Hepatocyte (in vitro differentiated cells): ENCODE data around the gene STK32B.

Source experiments
- CTCF ChIP-seq: fragments of 200-600 bp; sonication (generic); IDR thresholded peaks from 2 replicates; pipeline ENCODE4 v1.5.1; 2016; ENCODE audit warnings: antibody characterized with exemption, mild to moderate bottlenecking; ENCODE audit not compliant: poor library complexity
- EZH2 ChIP-seq: fragments of 200-600 bp; sonication (generic); IDR thresholded peaks from 2 replicates; pipeline ENCODE4 v1.6.1; 2016; ENCODE audit warnings: antibody characterized with exemption, mild to moderate bottlenecking, borderline replicate concordance
- EZH2phosphoT487 ChIP-seq: fragments of 200-600 bp; sonication (generic); IDR thresholded peaks from one replicate; pipeline ENCODE4 v1.6.1; 2018; ENCODE audit warnings: antibody characterized with exemption, mild to moderate bottlenecking, low read depth, moderate library complexity; ENCODE audit not compliant: unreplicated experiment, severe bottlenecking

- no peak for TF ChIP-seq CTCF
- TF ChIP-seq EZH2 = no peak
- TF ChIP-seq EZH2phosphoT487 = no peak
Observed at GRCh38 chr4:5357870-5358269, 306.6 kb downstream of the STK32B start.
